HCT116 (cell line): ENCODE results near the gene GTF3C1. TPM values are rescaled to one million over a fixed set of nuclear protein-coding genes. Genes with fewer than 3 reads are reported as not detected.

Experiments
- ATAC-seq: fragments of 200-7000 bp; cut with Tn5 transposase; 2 replicates; pipeline ENCODE4 v1.9.1; 2020; ENCODE audit warnings: mild to moderate bottlenecking, moderate library complexity
- BruUV-seq: library from RNA; stranded (reverse); fragments of 400-500 nt; replicated peaks from 2 replicates; lab custom pipeline; 2021; lab: Mats Ljungman, UMichigan
- CTCF ChIA-PET: fragments of 300-600 bp; sonication (Branson Sonifier 250); formaldehyde crosslinking; loops from one replicate; lab custom pipeline; 2021; ENCODE audit warnings: antibody characterized with exemption; lab: Charles Lee
- POLR2A ChIA-PET: fragments of 300-600, 350-600 bp; sonication (Branson Sonifier 250); formaldehyde crosslinking; loops from one replicate; lab custom pipeline; 2021; ENCODE audit warnings: antibody characterized with exemption; lab: Charles Lee
- RAD21 ChIA-PET, 2 experiments: fragments of 300-600 bp; sonication (Branson Sonifier 250); formaldehyde crosslinking; loops; one replicate each; lab custom pipeline; 2023; ENCODE audit warnings: low total read pairs in 2 of 2; ENCODE audit not compliant: uncharacterized antibody in 2 of 2, unreplicated experiment in 2 of 2, low non-redundant PET in 1 of 2; lab: Charles Lee
- DNase-seq: peaks from one replicate; pipeline ENCODE4 v3.0.0-alpha.2; 2010; ENCODE audit warnings: low read depth, low spot score
- H2AFZ ChIP-seq: fragments of 200-600 bp; shearing (Covaris generic), sonication (generic); 2 replicates; pipeline ENCODE4 v1.6.1; 2017; ENCODE audit warnings: low read depth, mixed run types, mixed read lengths, antibody characterized with exemption, low read length; ENCODE audit not compliant: poor library complexity, severe bottlenecking
- H3K27ac ChIP-seq: 2 replicates; pipeline ENCODE4 v1.5.1; 2012; ENCODE audit warnings: low read depth, low read length
- H3K27me3 ChIP-seq: fragments of 200-600 bp; sonication (generic); 2 replicates; pipeline ENCODE4 v1.6.1; 2016; ENCODE audit warnings: mixed run types, low read length, mixed read lengths; ENCODE audit not compliant: insufficient read depth
- H3K36me3 ChIP-seq, 2 experiments: fragments of 200-500 bp in 1 of 2; fragments of 200-600 bp in 1 of 2; sonication (Bioruptor generic) in 1 of 2; sonication (generic) in 1 of 2; 2 replicates each; pipeline versions ENCODE4 v1.5.1 to v1.6.1; 2014 to 2016; ENCODE audit warnings: low read length in 2 of 2, inconsistent platforms in 1 of 2, mixed read lengths in 1 of 2, mixed run types in 1 of 2; ENCODE audit not compliant: insufficient read depth in 2 of 2, control insufficient read depth in 1 of 2
- H3K4me1 ChIP-seq, 2 experiments: fragments of 200-600 bp in 1 of 2; sonication (generic) in 1 of 2; 2 replicates each; pipeline versions ENCODE4 v1.5.1 to v1.6.1; 2012 to 2017; ENCODE audit warnings: low read length in 2 of 2, inconsistent platforms in 1 of 2, mild to moderate bottlenecking in 1 of 2, mixed read lengths in 1 of 2, mixed run types in 1 of 2, moderate library complexity in 1 of 2; ENCODE audit not compliant: insufficient read depth in 2 of 2, control insufficient read depth in 1 of 2
- H3K4me2 ChIP-seq: fragments of 200-600 bp; sonication (generic); 2 replicates; pipeline ENCODE4 v1.6.1; 2017; ENCODE audit warnings: mixed run types, low read length, mixed read lengths
- H3K4me3 ChIP-seq, 2 experiments: fragments of 200-600 bp in 1 of 2; sonication (generic) in 1 of 2; replicated peaks in 1 of 2; 2 replicates each; pipeline ENCODE4 v1.5.1; 2011 to 2016; ENCODE audit warnings: low read length in 2 of 2, control low read depth in 1 of 2, low read depth in 1 of 2, mild to moderate bottlenecking in 1 of 2, mixed read lengths in 1 of 2, mixed run types in 1 of 2
- H3K79me2 ChIP-seq: fragments of 200-600 bp; sonication (generic); 2 replicates; pipeline ENCODE4 v1.6.1; 2017; ENCODE audit warnings: mild to moderate bottlenecking, mixed run types, low read length, moderate library complexity, mixed read lengths; ENCODE audit not compliant: insufficient read depth
- H3K9ac ChIP-seq: fragments of 200-600 bp; sonication (generic); 2 replicates; pipeline ENCODE4 v1.6.1; 2016; ENCODE audit warnings: low read length, mixed read lengths
- H3K9me2 ChIP-seq: fragments of 200-600 bp; sonication (generic), shearing (Covaris generic); 2 replicates; pipeline ENCODE4 v1.6.1; 2017; ENCODE audit warnings: mixed run types, mild to moderate bottlenecking, moderate library complexity; ENCODE audit not compliant: insufficient read depth
- H3K9me3 ChIP-seq, 2 experiments: fragments of 200-500 bp in 1 of 2; fragments of 200-600 bp in 1 of 2; sonication (Bioruptor generic) in 1 of 2; sonication (generic) in 1 of 2; 2 replicates each; pipeline ENCODE4 v1.6.1; 2014 to 2017; ENCODE audit warnings: low read length in 2 of 2, mixed read lengths in 2 of 2, inconsistent platforms in 1 of 2, low read depth in 1 of 2, mild to moderate bottlenecking in 1 of 2, mixed run types in 1 of 2, moderate library complexity in 1 of 2; ENCODE audit not compliant: control insufficient read depth in 1 of 2, insufficient read depth in 1 of 2
- H4K20me1 ChIP-seq: fragments of 200-600 bp; sonication (generic), shearing (Covaris generic); 2 replicates; pipeline ENCODE4 v1.6.1; 2017; ENCODE audit warnings: mixed run types, mild to moderate bottlenecking, moderate library complexity; ENCODE audit not compliant: insufficient read depth
- ATF3 ChIP-seq: IDR thresholded peaks from 2 replicates; pipeline ENCODE4 v1.6.1; 2012
- CBX3 ChIP-seq: IDR thresholded peaks from 2 replicates; pipeline ENCODE4 v1.6.1; 2012; ENCODE audit warnings: low read depth
- ELF1 ChIP-seq: IDR thresholded peaks from 2 replicates; pipeline ENCODE4 v1.6.1; 2012; ENCODE audit warnings: low read depth, borderline replicate concordance
- EZH2 ChIP-seq: fragments of 200-600 bp; sonication (generic); IDR thresholded peaks from 2 replicates; pipeline ENCODE4 v1.6.1; 2017; ENCODE audit warnings: antibody characterized with exemption, mixed run types
- FOSL1 ChIP-seq: IDR thresholded peaks from 2 replicates; pipeline ENCODE4 v1.6.1; 2012; ENCODE audit warnings: low read depth
- MAX ChIP-seq: IDR thresholded peaks from 2 replicates; pipeline ENCODE4 v1.6.1; 2012
- POLR2A ChIP-seq: IDR thresholded peaks from 2 replicates; pipeline ENCODE4 v1.7.0; 2011; ENCODE audit warnings: borderline replicate concordance; ENCODE audit not compliant: insufficient read depth, insufficient read length; ENCODE audit errors: extremely low read depth
- POLR2AphosphoS5 ChIP-seq: IDR thresholded peaks from 2 replicates; pipeline ENCODE4 v1.6.1; 2011; ENCODE audit warnings: mild to moderate bottlenecking, low read depth, low read length, moderate library complexity
- RAD21 ChIP-seq: IDR thresholded peaks from 2 replicates; pipeline ENCODE4 v1.6.1; 2012; ENCODE audit warnings: low read depth, mild to moderate bottlenecking
- SRF ChIP-seq: IDR thresholded peaks from 2 replicates; pipeline ENCODE4 v1.6.1; 2012; ENCODE audit warnings: low read depth
- TCF7L2 ChIP-seq: IDR thresholded peaks from 2 replicates; pipeline ENCODE4 v1.7.0; 2011; ENCODE audit warnings: borderline replicate concordance, inconsistent platforms; ENCODE audit not compliant: insufficient read depth, insufficient read length; ENCODE audit errors: extremely low read depth
- YY1 ChIP-seq: IDR thresholded peaks from 2 replicates; pipeline ENCODE4 v1.6.1; 2011; ENCODE audit warnings: low read length, low read depth, moderate library complexity, mild to moderate bottlenecking; ENCODE audit not compliant: insufficient replicate concordance; ENCODE audit errors: extremely low read depth
- ZBTB33 ChIP-seq: IDR thresholded peaks from 2 replicates; pipeline ENCODE4 v1.6.1; 2011; ENCODE audit warnings: mild to moderate bottlenecking, low read length, moderate library complexity; ENCODE audit not compliant: insufficient replicate concordance; ENCODE audit errors: extremely low read depth
- ZFX ChIP-seq: fragments of 450-650 bp; IDR thresholded peaks from 2 replicates; pipeline ENCODE4 v1.6.1; 2017
- ZNF274 ChIP-seq: fragments of 200-500 bp; sonication (Bioruptor generic); IDR thresholded peaks from 2 replicates; pipeline ENCODE4 v1.6.1; 2014; ENCODE audit warnings: mild to moderate bottlenecking, low read depth, low read length, inconsistent platforms
- intact Hi-C: fragments of 100-400 bp; cut with micrococcal nuclease; formaldehyde crosslinking; loops from 2 replicates; pipeline ENCODE4 v1.10.0; 2022
- total RNA-seq: library from RNA; stranded (reverse); gene quantifications from one replicate; pipeline ENCODE4 v1.2.1, GENCODE V29; 2021; ENCODE audit not compliant: unreplicated experiment

Gene GTF3C1
- total RNA-seq, 1 experiment from 2014 or later = 97.5 TPM

GRCh38 chr16:27463741-27464591, 85.7 kb downstream of the GTF3C1 start:
- no peaks in the 10 kb centered on the region for H3K9me3 ChIP-seq

GRCh38 chr16:27462846-27463682, 86.6 kb downstream of the GTF3C1 start:
- CTCF ChIA-PET = no interaction called here
- TF ChIP-seq YY1 (no peak), RAD21 (no peak), ATF3 (no peak), ZBTB33 (no peak), SRF (no peak), POLR2A (no peak), CBX3 (no peak), MAX (no peak), TCF7L2 (no peak), ELF1 (no peak), ZFX (no peak), EZH2 (no peak)

More at GRCh38 chr16:27463741-27464591, 85.7 kb downstream of the GTF3C1 start:
- Histone ChIP-seq H3K27me3 (no peaks in the 10 kb centered on the region), H3K4me1 (no peaks in the 10 kb centered on the region), H3K36me3 (peaks cover 14 to 26% of the 10 kb centered on the region in 2 experiments; a peak in 3 of 4 replicates), H4K20me1 (no peaks in the 10 kb centered on the region), H3K9me2 (no peaks in the 10 kb centered on the region), H3K27ac (no peak overlapping the region), H2AFZ (no peak overlapping the region)
- POLR2A ChIA-PET = no interaction called here
- ATAC-seq = no peak
- RAD21 ChIA-PET = no interaction called here
- intact Hi-C loops = no loop called here
- no peak for TF ChIP-seq POLR2AphosphoS5
- no peak for TF ChIP-seq ZNF274
- no peak for TF ChIP-seq FOSL1
- TF ChIP-seq, all 23 proteins: peak for 0
- no TSS peak for BruUV-seq
- H3K4me3 ChIP-seq = no peak overlapping the region
- no peaks in the 10 kb centered on the region for H3K79me2 ChIP-seq
- CTCF ChIA-PET = no interaction called here
- DNase-seq = no peak
- no peak overlapping the region for H3K9ac ChIP-seq
- no peak overlapping the region for H3K4me2 ChIP-seq

More at GRCh38 chr16:27462846-27463682, 86.6 kb downstream of the GTF3C1 start:
- no peak for ATAC-seq
- Histone ChIP-seq H3K79me2 (no peaks in the 10 kb centered on the region), H3K27me3 (no peaks in the 10 kb centered on the region), H3K9me2 (no peaks in the 10 kb centered on the region), H4K20me1 (no peaks in the 10 kb centered on the region), H3K4me2 (no peak overlapping the region), H3K4me1 (no peaks in the 10 kb centered on the region), H3K36me3 (peaks cover 11 to 21% of the 10 kb centered on the region in 2 experiments; a peak in 3 of 4 replicates), H3K27ac (no peak overlapping the region), H3K9me3 (no peaks in the 10 kb centered on the region), H2AFZ (no peak overlapping the region), H3K9ac (no peak overlapping the region), H3K4me3 (no peak overlapping the region)
- no peak for DNase-seq
- ChIA-PET RAD21 (no interaction called here), POLR2A (no interaction called here)
- intact Hi-C loops = no loop called here
- BruUV-seq = no TSS peak
